ENCODE data around the gene ZNF69. TPM values are rescaled to one million over a fixed set of nuclear protein-coding genes. Genes with fewer than 3 reads are reported as not detected.

Gene ZNF69
- total RNA-seq, 1 experiment from 2014 or later = 4.3 TPM

GRCh38 chr19:11880598-11880997, 7.0 kb upstream of the ZNF69 start:
- CTCF ChIA-PET = interaction anchor here (0.6 kb wide), 1 partner anchor 168 kb away, joined by 3 read pairs; no protein-coding TSS in a partner anchor
- intact Hi-C loops (cut with micrococcal nuclease) = no loop called here

DNA sequence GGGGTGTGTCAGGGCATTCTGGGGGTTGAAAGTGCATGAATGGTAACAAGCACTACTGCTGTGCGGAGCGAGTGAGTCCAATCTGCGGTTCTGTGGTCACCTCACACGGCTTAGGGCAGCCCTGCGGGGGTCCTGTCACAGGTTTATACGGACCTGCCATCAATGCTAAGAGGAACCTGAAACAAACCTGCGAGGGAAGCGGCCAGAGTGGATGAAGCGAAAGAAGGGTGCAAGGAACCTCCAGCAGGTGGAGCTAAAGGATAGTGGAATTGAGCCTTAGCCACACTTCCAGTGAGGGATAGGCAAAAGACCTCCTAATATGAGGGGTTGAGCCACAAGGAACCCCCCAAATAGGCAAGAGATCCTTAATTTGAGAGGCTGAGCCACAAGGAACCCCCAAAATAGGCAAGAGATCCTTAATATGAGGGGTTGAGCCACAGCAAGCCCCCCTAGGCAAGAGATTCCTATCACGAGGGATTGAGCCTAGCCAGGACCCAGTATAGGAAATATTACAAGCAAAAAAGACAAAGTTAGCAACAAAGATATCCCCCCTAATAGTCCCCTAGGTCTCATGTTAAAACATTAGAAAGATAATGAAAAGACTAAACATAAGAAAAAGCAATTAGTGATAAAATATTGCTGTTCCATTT, 6.3 kb upstream of the ZNF69 start:
- no peaks in the 10 kb centered on the region for H3K36me3 ChIP-seq (ENCODE audit: low read depth, low read length)

More at GRCh38 chr19:11880598-11880997, 7.0 kb upstream of the ZNF69 start:
- peaks cover 22% of the 10 kb centered on the region for H3K9me3 ChIP-seq (ENCODE audit: low read length)
- H3F3A ChIP-seq (ENCODE audit: low read length, unreplicated experiment) = no peaks in the 10 kb centered on the region
- ATAC-seq (no peak), DNase-seq (no peak)
- no peaks in the 10 kb centered on the region for H3K27me3 ChIP-seq (ENCODE audit: low read length)
- no peak overlapping the region for H3K27ac ChIP-seq (ENCODE audit: low read length)
- H3K4me3 ChIP-seq (ENCODE audit: low read length) = no peak overlapping the region
- no peaks in the 10 kb centered on the region for H3K79me2 ChIP-seq (ENCODE audit: low read length)
- no peak overlapping the region for H2AFZ ChIP-seq (ENCODE audit: low read length)
- TF ChIP-seq EZH2phosphoT487 (IDR thresholded peaks at IDR 0.05; ENCODE audit: borderline replicate concordance, low read length) = no peak
- TF ChIP-seq EZH2 (IDR thresholded peaks at IDR 0.05; ENCODE audit: low read length, unreplicated experiment) = no peak
- no peak for TF ChIP-seq CTCF (conservative IDR thresholded peaks at IDR 0.05; ENCODE audit: low read depth, low read length)
- POLR2A ChIA-PET (ENCODE audit: unreplicated experiment) = no interaction called here
- no peaks in the 10 kb centered on the region for H3K9me2 ChIP-seq (replicated peaks; ENCODE audit: low read length)
- no peaks in the 10 kb centered on the region for H4K20me1 ChIP-seq (ENCODE audit: low read length)
- no peaks in the 10 kb centered on the region for H3K4me1 ChIP-seq (ENCODE audit: insufficient read depth, low read length)
- H3K9ac ChIP-seq (ENCODE audit: low read length) = no peak overlapping the region
- H3K36me3 ChIP-seq (ENCODE audit: low read depth, low read length) = no peaks in the 10 kb centered on the region
- H3K4me2 ChIP-seq (ENCODE audit: low read length) = no peak overlapping the region
- BruUV-seq (replicated peaks) = no TSS peak

More for the DNA sequence above, 6.3 kb upstream of the ZNF69 start:
- Histone ChIP-seq H3K79me2 (ENCODE audit: low read length) (no peaks in the 10 kb centered on the region), H3K27me3 (ENCODE audit: low read length) (no peaks in the 10 kb centered on the region), H3K4me3 (ENCODE audit: low read length) (no peak overlapping the region), H2AFZ (ENCODE audit: low read length) (no peak overlapping the region), H3K9me3 (ENCODE audit: low read length) (peaks cover 20% of the 10 kb centered on the region), H3K4me1 (ENCODE audit: insufficient read depth, low read length) (no peaks in the 10 kb centered on the region), H3K27ac (ENCODE audit: low read length) (no peak overlapping the region), H3K9me2 (replicated peaks; ENCODE audit: low read length) (no peaks in the 10 kb centered on the region), H3K9ac (ENCODE audit: low read length) (no peak overlapping the region), H3K4me2 (ENCODE audit: low read length) (no peak overlapping the region), H4K20me1 (ENCODE audit: low read length) (no peaks in the 10 kb centered on the region), H3F3A (ENCODE audit: low read length, unreplicated experiment) (no peaks in the 10 kb centered on the region)
- no peak for TF ChIP-seq EZH2phosphoT487 (IDR thresholded peaks at IDR 0.05; ENCODE audit: borderline replicate concordance, low read length)
- peak; percentile 61 for TF ChIP-seq CTCF (conservative IDR thresholded peaks at IDR 0.05; ENCODE audit: low read depth, low read length)
- TF ChIP-seq EZH2 (IDR thresholded peaks at IDR 0.05; ENCODE audit: low read length, unreplicated experiment) = no peak
- CTCF ChIA-PET = interaction anchor here (0.6 kb wide), 1 partner anchor 168 kb away, joined by 3 read pairs; no protein-coding TSS in a partner anchor
- DNase-seq (peak; percentile 56), ATAC-seq (peak; percentile 29; the same call in 1 of the 2 replicates)
- intact Hi-C loops (cut with micrococcal nuclease) = no loop called here
- no TSS peak for BruUV-seq (replicated peaks)
- POLR2A ChIA-PET (ENCODE audit: unreplicated experiment) = no interaction called here

All from PC-3 (cell line).